ENCODE measurements around the gene MTMR12. TPM values are rescaled to one million over a fixed set of nuclear protein-coding genes. Genes with fewer than 3 reads are reported as not detected.

MTMR12 gene
- total and polyA plus RNA-seq, 2 of the 8 experiments (the other 6 are each of a cell fraction or from before 2014, with no cell fraction given): 19.1 to 59.3 TPM

DNA sequence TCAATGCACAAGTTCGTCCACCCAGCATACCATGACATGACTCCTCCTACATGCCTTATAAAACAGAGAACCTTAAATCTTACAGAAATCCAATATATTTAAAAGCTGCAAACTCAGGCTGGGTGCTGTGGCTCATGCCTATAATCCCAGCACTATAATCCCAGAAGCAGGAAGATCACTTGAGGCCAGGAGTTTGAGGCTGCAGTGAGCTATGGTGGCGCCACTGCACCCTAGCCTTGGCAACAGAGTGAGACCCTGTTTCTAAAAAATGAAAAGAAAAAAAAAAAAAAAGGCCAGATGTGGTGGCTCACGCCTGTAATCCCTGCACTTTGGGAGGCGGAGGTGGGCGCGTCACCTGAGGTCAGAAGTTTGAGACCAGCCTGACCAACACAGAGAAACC lies 68.7 kb downstream of the MTMR12 start:
- no peaks in the 10 kb centered on the region for H3K79me2 ChIP-seq (ENCODE audit: control insufficient read depth in 1 of 2, insufficient read depth in 2 of 2, low read length in 2 of 2)
- DNase-seq (ENCODE audit: low read depth in 1 of 2, low spot score in 2 of 2): no peak
- POLR2A ChIA-PET (ENCODE audit: partially characterized antibody): no interaction called here
- H3K56ac ChIP-seq (replicated peaks; ENCODE audit: insufficient read length, low read depth, low read length): no peak overlapping the region
- no peak overlapping the region for H3K27ac ChIP-seq (ENCODE audit: low read depth, low read length)
- no peak overlapping the region for H2BK12ac ChIP-seq (ENCODE audit: low read depth, low read length)
- no peaks in the 10 kb centered on the region for H3K27me3 ChIP-seq (replicated peaks in 1 of 4; ENCODE audit: control insufficient read depth in 3 of 4, extremely low read depth in 1 of 4, insufficient read depth in 3 of 4, low read length in 3 of 4)
- FAIRE-seq: no peak
- no peak overlapping the region for H3K9ac ChIP-seq (replicated peaks in 1 of 4; ENCODE audit: extremely low read depth in 1 of 4, low read depth in 3 of 4, low read length in 3 of 4)
- H2BK20ac ChIP-seq (ENCODE audit: low read length): no peak overlapping the region
- H3K23me2 ChIP-seq (ENCODE audit: low read depth, low read length): no peaks in the 10 kb centered on the region
- H3K36me3 ChIP-seq (ENCODE audit: control insufficient read depth in 2 of 4, insufficient read depth in 4 of 4, low read length in 3 of 4): peaks cover 13 to 78% (median 51%) of the 10 kb centered on the region in 4 experiments
- CTCF ChIA-PET (ENCODE audit: partially characterized antibody): interaction anchor here (0.6 to 2.9 kb wide), 13 partner anchors 11 to 247 kb away, joined by 3 to 36 read pairs (median 3); no protein-coding TSS in a partner anchor
- no peaks in the 10 kb centered on the region for H3K79me1 ChIP-seq (ENCODE audit: low read depth, low read length)
- no peaks in the 10 kb centered on the region for H3K4me1 ChIP-seq (replicated peaks in 1 of 4; ENCODE audit: control insufficient read depth in 3 of 4, insufficient read depth in 4 of 4, low read length in 3 of 4)
- no peak overlapping the region for H4K5ac ChIP-seq (ENCODE audit: insufficient read length, low read depth, low read length)
- no peak overlapping the region for H2BK120ac ChIP-seq (replicated peaks; ENCODE audit: low read depth, low read length)
- H2AFZ ChIP-seq (ENCODE audit: low read length): no peak overlapping the region
- no peak overlapping the region for H4K8ac ChIP-seq (ENCODE audit: extremely low read depth, insufficient read depth, low read length)
- no peak overlapping the region for H2BK5ac ChIP-seq (ENCODE audit: low read depth, low read length)
- TF ChIP-seq, protein P1, sequence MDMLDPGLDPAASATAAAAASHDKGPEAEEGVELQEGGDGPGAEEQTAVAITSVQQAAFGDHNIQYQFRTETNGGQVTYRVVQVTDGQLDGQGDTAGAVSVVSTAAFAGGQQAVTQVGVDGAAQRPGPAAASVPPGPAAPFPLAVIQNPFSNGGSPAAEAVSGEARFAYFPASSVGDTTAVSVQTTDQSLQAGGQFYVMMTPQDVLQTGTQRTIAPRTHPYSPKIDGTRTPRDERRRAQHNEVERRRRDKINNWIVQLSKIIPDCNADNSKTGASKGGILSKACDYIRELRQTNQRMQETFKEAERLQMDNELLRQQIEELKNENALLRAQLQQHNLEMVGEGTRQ (IDR thresholded peaks at IDR 0.05; ENCODE audit: low read length): no peak
- TF ChIP-seq, protein P2, sequence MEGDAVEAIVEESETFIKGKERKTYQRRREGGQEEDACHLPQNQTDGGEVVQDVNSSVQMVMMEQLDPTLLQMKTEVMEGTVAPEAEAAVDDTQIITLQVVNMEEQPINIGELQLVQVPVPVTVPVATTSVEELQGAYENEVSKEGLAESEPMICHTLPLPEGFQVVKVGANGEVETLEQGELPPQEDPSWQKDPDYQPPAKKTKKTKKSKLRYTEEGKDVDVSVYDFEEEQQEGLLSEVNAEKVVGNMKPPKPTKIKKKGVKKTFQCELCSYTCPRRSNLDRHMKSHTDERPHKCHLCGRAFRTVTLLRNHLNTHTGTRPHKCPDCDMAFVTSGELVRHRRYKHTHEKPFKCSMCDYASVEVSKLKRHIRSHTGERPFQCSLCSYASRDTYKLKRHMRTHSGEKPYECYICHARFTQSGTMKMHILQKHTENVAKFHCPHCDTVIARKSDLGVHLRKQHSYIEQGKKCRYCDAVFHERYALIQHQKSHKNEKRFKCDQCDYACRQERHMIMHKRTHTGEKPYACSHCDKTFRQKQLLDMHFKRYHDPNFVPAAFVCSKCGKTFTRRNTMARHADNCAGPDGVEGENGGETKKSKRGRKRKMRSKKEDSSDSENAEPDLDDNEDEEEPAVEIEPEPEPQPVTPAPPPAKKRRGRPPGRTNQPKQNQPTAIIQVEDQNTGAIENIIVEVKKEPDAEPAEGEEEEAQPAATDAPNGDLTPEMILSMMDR (IDR thresholded peaks at IDR 0.05; ENCODE audit: control extremely low read depth in 1 of 3, insufficient read depth in 1 of 3, low read depth in 1 of 3, low read length in 3 of 3): peak in 2 of 3 experiments; percentile 24 to 25; a peak in 3 of 4 replicates
- 0 out of 4 replicates have a peak, but pooled peaks have one; percentile 5 to 27 for TF ChIP-seq RAD21 (IDR thresholded peaks at IDR 0.05 in 1 of 2, conservative IDR thresholded peaks at IDR 0.05 in 1 of 2; ENCODE audit: low read depth in 2 of 2, low read length in 2 of 2)
- no peak overlapping the region for H3K18ac ChIP-seq (ENCODE audit: extremely low read depth, low read length)
- H4K20me1 ChIP-seq (replicated peaks in 1 of 2; ENCODE audit: control insufficient read depth in 1 of 2, insufficient read depth in 2 of 2, low read length in 2 of 2): no peaks in the 10 kb centered on the region
- H3K4me2 ChIP-seq (ENCODE audit: insufficient read depth in 1 of 2, low read depth in 2 of 2, low read length in 2 of 2): no peak overlapping the region
- H3K9me3 ChIP-seq (ENCODE audit: insufficient read depth in 2 of 2, low read depth in 1 of 2, low read length in 1 of 2): no peaks in the 10 kb centered on the region
- H3K4me3 ChIP-seq (ENCODE audit: extremely low read depth in 1 of 4, insufficient read depth in 2 of 4, low read depth in 3 of 4, low read length in 4 of 4): no peak overlapping the region
- no peak overlapping the region for H2AK5ac ChIP-seq (ENCODE audit: low read depth, low read length)
- H3K14ac ChIP-seq (ENCODE audit: insufficient read length): no peak overlapping the region
- H3K4ac ChIP-seq (replicated peaks; ENCODE audit: insufficient read length, low read depth, low read length): no peak overlapping the region
- H3K23ac ChIP-seq (ENCODE audit: insufficient read length): no peak overlapping the region
- WGBS, 2 experiments (ENCODE audit: extremely low coverage in 1 of 2, insufficient coverage in 1 of 2, insufficient read length in 1 of 2, insufficient replicate concordance in 2 of 2, low coverage in 1 of 2, low lambda C conversion rate in 2 of 2, missing lambda C conversion rate in 1 of 2): 96% methylated on average over 6 of the region's 6 CpGs; no CpG with 5 or more reads in 1 of the 2 experiments
- H4K91ac ChIP-seq (replicated peaks; ENCODE audit: insufficient read length, low read length): no peak overlapping the region
- H2BK15ac ChIP-seq (ENCODE audit: low read length): no peak overlapping the region

All from H1 (cell line).